ENCODE measurements around the gene SNCAIP.

SNCAIP gene

GRCh38 chr5:122421374-122422079 lies 109.5 kb downstream of the SNCAIP start:
- no peak for DNase-seq (ENCODE audit: low read depth in 2 of 3, low spot score in 1 of 3)

DNA sequence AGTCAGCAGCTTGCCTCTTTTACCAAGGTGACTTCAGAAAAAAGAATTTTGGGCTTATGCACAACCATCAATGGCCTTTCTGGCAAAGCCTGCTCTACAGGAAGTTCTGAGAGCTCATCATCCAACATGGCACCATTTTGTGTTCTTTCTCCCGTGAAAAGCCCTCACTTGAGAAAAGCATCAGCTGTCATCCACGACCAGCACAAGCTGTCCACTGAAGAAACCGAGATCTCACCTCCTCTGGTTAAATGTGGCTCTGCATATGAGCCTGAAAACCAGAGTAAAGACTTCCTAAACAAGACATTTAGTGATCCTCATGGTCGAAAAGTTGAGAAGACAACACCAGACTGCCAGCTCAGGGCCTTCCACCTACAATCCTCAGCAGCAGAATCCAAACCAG lies 111.2 kb downstream of the SNCAIP start:
- DNase-seq (ENCODE audit: low read depth in 2 of 3, low spot score in 1 of 3) = no peak

- DNase-seq (ENCODE audit: low read depth in 2 of 3, low spot score in 1 of 3) = no peak
Observed at GRCh38 chr5:122424132-122424531, 112.1 kb downstream of the SNCAIP start.

- no peak for DNase-seq (ENCODE audit: low read depth in 2 of 3, low spot score in 1 of 3)
Observed at GRCh38 chr5:122426301-122426700, 114.3 kb downstream of the SNCAIP start.

GRCh38 chr5:122427621-122428020 lies 115.6 kb downstream of the SNCAIP start:
- DNase-seq (ENCODE audit: low read depth in 2 of 3, low spot score in 1 of 3) = no peak

- DNase-seq (ENCODE audit: low read depth in 2 of 3, low spot score in 1 of 3) = no peak
Observed at GRCh38 chr5:122429545-122430318, 117.7 kb downstream of the SNCAIP start.

- no peak for DNase-seq (ENCODE audit: low read depth in 2 of 3, low spot score in 1 of 3)
Observed at GRCh38 chr5:122430319-122430586, 118.2 kb downstream of the SNCAIP start.

GRCh38 chr5:122431298-122431697 lies 119.3 kb downstream of the SNCAIP start:
- no peak for DNase-seq (ENCODE audit: low read depth in 2 of 3, low spot score in 1 of 3)

DNA sequence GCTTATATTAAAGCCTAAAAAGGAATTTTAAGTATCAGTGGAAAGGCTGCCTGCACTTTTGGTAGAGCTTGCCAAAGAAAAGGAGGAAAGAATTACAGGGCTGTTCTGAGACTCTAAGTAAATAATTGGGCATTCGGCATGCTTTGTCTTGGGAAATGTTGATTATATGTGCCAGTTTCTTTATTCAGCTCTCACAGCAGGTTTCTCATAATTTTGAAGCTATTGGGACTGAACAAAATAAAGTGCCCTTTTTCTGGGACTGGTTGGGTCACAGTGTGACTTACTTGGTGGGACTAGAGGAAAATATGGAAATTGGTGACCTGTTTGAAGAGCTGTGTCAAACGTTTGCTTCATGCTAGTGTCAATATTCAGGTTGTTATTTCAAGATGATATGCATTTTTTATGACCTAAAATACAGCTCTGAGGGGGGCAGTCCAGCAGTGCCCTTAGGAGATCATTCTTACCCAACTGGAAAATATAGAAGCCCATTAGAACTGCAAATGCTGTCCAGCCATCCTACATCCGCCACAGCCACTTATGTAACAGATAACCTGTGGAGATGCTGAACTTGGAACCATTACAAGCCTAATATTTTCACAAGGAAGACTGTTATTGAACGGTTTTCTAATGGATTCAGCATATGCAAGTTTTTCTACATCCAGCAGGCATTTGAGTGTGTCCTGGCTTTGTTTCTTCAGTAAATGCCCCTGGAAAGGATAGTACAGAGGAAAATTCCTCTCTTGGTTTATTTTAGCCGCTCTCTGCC lies 122.4 kb downstream of the SNCAIP start:
- no peak for DNase-seq (ENCODE audit: low read depth in 2 of 3, low spot score in 1 of 3)

- no peak for DNase-seq (ENCODE audit: low read depth in 2 of 3, low spot score in 1 of 3)
Observed at GRCh38 chr5:122435234-122435633, 123.2 kb downstream of the SNCAIP start.

GRCh38 chr5:122435761-122436160 lies 123.7 kb downstream of the SNCAIP start:
- no peak for DNase-seq (ENCODE audit: low read depth in 2 of 3, low spot score in 1 of 3)

DNA sequence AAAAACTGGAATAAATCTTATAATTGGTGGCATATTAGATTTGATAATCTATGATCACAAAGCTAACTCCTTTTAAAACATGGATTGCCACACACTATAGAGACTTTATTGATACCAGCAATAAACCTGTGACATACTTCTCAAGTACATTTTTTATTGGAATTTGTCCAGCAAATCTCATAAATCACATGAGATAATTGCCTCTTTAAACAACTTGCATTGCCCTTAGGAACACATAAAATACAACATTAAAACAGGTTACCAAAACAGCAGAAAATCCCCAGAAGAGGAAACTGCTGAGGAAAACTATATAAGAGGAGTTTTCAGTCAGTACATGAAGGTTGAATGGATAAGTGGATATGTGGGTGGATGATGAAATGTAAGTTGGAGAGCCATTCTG lies 124.6 kb downstream of the SNCAIP start:
- DNase-seq (ENCODE audit: low read depth in 2 of 3, low spot score in 1 of 3) = no peak

DNA sequence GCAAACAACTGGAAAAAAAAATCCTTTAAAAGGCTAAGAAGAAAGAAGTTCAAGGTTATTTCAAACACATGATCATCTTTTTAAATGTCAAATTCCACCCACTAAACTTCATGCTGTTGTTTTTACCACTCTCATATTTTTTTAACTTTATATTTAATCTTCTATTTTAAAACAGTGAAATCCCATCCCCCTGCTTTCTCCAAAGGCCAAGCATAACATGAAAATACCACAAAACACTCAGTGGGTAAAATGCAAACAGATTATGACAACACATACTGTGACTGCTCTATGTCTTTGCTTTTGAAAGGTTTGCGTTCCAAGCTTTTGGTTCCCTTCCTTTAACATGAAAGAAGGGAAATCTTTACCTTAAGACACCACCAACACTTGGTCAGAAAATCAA lies 127.6 kb downstream of the SNCAIP start:
- DNase-seq (ENCODE audit: low read depth in 2 of 3, low spot score in 1 of 3) = no peak

GRCh38 chr5:122442938-122443337 lies 130.9 kb downstream of the SNCAIP start:
- no peak for DNase-seq (ENCODE audit: low read depth in 2 of 3, low spot score in 1 of 3)

DNA sequence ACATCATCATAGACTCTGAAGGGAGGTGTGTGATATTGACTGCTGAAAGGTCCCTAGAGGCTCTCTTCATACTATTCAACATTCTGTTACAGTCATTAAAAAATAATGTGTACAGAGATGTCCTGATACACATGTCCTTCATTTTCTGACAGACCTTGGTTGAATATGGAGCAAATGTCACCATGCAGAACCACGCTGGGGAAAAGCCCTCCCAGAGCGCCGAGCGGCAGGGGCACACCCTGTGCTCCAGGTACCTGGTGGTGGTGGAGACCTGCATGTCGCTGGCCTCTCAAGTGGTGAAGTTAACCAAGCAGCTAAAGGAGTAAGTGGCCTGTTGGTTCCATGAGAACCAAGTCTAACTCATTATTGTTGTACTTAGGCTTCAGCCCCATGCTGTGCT lies 132.4 kb downstream of the SNCAIP start:
- DNase-seq (ENCODE audit: low read depth in 2 of 3, low spot score in 1 of 3) = no peak

- DNase-seq (ENCODE audit: low read depth in 2 of 3, low spot score in 1 of 3) = no peak
Observed at GRCh38 chr5:122445070-122445469, 133.0 kb downstream of the SNCAIP start.

- no peak for DNase-seq (ENCODE audit: low read depth in 2 of 3, low spot score in 1 of 3)
Observed at GRCh38 chr5:122447072-122447471, 135.0 kb downstream of the SNCAIP start.

DNA sequence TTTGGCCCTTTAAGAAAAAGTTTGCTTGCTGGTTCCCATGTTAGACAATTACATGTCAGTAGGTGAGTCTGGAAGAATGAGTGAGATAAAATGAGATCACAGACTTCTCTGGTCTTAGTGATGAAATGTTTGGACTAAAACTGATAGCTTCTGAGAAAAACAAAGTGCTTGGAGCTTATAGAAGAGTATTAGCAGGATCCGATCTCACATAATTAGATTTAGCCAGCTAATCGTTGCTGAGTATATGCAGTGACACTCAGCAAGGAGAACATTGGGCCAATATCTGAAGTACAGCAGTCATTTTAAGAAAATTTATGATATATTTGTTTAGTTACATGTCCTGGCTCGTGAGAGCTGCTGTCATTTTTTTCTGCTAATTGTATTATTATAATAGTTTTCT lies 135.8 kb downstream of the SNCAIP start:
- DNase-seq (ENCODE audit: low read depth in 2 of 3, low spot score in 1 of 3) = no peak

- DNase-seq (ENCODE audit: low read depth in 2 of 3, low spot score in 1 of 3) = no peak
Observed at GRCh38 chr5:122454541-122454940, 142.5 kb downstream of the SNCAIP start.

GRCh38 chr5:122455939-122456338 lies 143.9 kb downstream of the SNCAIP start:
- DNase-seq (ENCODE audit: low read depth in 2 of 3, low spot score in 1 of 3) = no peak

DNA sequence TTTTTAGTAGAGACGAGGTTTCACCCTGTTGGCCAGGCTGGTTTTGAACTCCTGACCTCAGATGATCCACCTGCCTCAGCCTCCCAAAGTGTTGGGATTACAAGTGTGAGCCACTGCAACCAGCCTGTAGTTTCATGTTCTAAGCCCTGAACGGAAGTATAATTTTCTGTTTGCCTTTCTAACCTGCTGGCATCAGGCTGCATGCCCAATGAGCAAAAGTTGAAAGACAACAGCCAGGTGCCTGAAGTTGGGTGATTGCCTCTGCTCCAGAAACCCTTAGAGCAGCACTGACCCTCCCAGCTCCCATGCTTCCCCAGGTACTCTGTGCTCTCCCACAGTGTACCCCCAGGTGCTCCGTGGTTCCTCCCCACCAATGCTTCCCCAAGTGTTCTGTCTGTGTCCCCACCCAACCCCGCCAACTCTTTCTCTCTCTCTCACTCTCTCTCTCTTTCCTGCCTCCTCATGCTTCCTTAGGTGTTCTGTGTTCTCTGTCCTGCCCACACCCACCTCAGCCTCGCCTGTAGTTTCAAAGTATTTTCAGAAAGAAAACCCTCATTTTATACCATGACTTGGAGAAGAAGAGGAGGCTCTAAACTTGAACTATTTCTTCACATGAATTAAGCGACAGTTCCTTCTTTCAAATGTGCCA lies 145.3 kb downstream of the SNCAIP start:
- DNase-seq (ENCODE audit: low read depth in 2 of 3, low spot score in 1 of 3) = no peak

All from stimulated activated CD4-positive, alpha-beta T cell treated with anti-CD3 and anti-CD28 coated beads, Interleukin-12 subunit alpha, Interleukin-12 subunit beta, amount 100 ng/mL, for 48 hours (primary cell).